ENCODE results near the gene PHLPP1. TPM values are rescaled to one million over a fixed set of nuclear protein-coding genes. Genes with fewer than 3 reads are reported as not detected.

PHLPP1 gene
- total and polyA plus RNA-seq, 2 experiments from 2014 or later: 15.7 to 73.6 TPM

DNA sequence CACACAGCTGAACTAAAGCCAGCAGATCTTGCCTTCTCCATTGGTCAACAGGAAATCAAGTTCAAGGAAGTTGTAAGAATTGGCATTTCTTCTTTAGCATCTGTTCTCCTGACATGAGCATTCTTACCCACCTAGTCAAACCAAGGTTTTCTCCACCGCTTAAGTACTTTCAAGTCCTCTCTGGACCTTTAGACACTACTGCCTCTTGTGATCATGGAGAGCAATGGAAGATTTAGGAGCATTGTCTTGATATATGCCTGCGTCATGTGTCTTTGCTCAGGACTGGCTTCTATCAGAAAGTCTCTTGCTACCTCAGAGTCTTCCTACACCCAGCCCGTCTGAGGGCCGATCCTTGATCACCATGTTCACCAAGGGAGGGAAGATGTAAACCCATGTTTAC is 262.2 kb downstream of the PHLPP1 start:
- no peaks in the 10 kb centered on the region for H3K27me3 ChIP-seq (ENCODE audit: insufficient read depth)
- H3K27me3 Mint-ChIP-seq (ENCODE audit: insufficient read depth, low read depth, poor library complexity): peaks cover 12% of the 10 kb centered on the region
- no peak for ATAC-seq
- no peak overlapping the region for H3K27ac ChIP-seq (ENCODE audit: low read depth)
- no peak for TF ChIP-seq JUNB (IDR thresholded peaks at IDR 0.05; ENCODE audit: unreplicated experiment)
- TF ChIP-seq, protein P1, sequence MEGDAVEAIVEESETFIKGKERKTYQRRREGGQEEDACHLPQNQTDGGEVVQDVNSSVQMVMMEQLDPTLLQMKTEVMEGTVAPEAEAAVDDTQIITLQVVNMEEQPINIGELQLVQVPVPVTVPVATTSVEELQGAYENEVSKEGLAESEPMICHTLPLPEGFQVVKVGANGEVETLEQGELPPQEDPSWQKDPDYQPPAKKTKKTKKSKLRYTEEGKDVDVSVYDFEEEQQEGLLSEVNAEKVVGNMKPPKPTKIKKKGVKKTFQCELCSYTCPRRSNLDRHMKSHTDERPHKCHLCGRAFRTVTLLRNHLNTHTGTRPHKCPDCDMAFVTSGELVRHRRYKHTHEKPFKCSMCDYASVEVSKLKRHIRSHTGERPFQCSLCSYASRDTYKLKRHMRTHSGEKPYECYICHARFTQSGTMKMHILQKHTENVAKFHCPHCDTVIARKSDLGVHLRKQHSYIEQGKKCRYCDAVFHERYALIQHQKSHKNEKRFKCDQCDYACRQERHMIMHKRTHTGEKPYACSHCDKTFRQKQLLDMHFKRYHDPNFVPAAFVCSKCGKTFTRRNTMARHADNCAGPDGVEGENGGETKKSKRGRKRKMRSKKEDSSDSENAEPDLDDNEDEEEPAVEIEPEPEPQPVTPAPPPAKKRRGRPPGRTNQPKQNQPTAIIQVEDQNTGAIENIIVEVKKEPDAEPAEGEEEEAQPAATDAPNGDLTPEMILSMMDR (conservative IDR thresholded peaks at IDR 0.05; ENCODE audit: low read depth in 2 of 2): no peak
- no peak for TF ChIP-seq EZH2phosphoT487 (IDR thresholded peaks at IDR 0.05; ENCODE audit: unreplicated experiment)
- no peak for TF ChIP-seq ZNF331 (CRISPR knock-in tag; IDR thresholded peaks at IDR 0.05; ENCODE audit: low read depth)
- no peak for TF ChIP-seq EZH2 (IDR thresholded peaks at IDR 0.05; ENCODE audit: low read depth, unreplicated experiment)
- no peak for TF ChIP-seq POLR2AphosphoS5 (IDR thresholded peaks at IDR 0.05; ENCODE audit: low read depth)
- TF ChIP-seq, protein P2, sequence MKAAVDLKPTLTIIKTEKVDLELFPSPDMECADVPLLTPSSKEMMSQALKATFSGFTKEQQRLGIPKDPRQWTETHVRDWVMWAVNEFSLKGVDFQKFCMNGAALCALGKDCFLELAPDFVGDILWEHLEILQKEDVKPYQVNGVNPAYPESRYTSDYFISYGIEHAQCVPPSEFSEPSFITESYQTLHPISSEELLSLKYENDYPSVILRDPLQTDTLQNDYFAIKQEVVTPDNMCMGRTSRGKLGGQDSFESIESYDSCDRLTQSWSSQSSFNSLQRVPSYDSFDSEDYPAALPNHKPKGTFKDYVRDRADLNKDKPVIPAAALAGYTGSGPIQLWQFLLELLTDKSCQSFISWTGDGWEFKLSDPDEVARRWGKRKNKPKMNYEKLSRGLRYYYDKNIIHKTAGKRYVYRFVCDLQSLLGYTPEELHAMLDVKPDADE (IDR thresholded peaks at IDR 0.05): no peak
- TF ChIP-seq STAT1 (IDR thresholded peaks at IDR 0.05; ENCODE audit: unreplicated experiment): no peak
- no peak for TF ChIP-seq CREB1 (CRISPR knock-in tag; IDR thresholded peaks at IDR 0.05; ENCODE audit: low read depth)
- TF ChIP-seq ZNF114 (CRISPR knock-in tag; IDR thresholded peaks at IDR 0.05): no peak
- TF ChIP-seq, protein P3, sequence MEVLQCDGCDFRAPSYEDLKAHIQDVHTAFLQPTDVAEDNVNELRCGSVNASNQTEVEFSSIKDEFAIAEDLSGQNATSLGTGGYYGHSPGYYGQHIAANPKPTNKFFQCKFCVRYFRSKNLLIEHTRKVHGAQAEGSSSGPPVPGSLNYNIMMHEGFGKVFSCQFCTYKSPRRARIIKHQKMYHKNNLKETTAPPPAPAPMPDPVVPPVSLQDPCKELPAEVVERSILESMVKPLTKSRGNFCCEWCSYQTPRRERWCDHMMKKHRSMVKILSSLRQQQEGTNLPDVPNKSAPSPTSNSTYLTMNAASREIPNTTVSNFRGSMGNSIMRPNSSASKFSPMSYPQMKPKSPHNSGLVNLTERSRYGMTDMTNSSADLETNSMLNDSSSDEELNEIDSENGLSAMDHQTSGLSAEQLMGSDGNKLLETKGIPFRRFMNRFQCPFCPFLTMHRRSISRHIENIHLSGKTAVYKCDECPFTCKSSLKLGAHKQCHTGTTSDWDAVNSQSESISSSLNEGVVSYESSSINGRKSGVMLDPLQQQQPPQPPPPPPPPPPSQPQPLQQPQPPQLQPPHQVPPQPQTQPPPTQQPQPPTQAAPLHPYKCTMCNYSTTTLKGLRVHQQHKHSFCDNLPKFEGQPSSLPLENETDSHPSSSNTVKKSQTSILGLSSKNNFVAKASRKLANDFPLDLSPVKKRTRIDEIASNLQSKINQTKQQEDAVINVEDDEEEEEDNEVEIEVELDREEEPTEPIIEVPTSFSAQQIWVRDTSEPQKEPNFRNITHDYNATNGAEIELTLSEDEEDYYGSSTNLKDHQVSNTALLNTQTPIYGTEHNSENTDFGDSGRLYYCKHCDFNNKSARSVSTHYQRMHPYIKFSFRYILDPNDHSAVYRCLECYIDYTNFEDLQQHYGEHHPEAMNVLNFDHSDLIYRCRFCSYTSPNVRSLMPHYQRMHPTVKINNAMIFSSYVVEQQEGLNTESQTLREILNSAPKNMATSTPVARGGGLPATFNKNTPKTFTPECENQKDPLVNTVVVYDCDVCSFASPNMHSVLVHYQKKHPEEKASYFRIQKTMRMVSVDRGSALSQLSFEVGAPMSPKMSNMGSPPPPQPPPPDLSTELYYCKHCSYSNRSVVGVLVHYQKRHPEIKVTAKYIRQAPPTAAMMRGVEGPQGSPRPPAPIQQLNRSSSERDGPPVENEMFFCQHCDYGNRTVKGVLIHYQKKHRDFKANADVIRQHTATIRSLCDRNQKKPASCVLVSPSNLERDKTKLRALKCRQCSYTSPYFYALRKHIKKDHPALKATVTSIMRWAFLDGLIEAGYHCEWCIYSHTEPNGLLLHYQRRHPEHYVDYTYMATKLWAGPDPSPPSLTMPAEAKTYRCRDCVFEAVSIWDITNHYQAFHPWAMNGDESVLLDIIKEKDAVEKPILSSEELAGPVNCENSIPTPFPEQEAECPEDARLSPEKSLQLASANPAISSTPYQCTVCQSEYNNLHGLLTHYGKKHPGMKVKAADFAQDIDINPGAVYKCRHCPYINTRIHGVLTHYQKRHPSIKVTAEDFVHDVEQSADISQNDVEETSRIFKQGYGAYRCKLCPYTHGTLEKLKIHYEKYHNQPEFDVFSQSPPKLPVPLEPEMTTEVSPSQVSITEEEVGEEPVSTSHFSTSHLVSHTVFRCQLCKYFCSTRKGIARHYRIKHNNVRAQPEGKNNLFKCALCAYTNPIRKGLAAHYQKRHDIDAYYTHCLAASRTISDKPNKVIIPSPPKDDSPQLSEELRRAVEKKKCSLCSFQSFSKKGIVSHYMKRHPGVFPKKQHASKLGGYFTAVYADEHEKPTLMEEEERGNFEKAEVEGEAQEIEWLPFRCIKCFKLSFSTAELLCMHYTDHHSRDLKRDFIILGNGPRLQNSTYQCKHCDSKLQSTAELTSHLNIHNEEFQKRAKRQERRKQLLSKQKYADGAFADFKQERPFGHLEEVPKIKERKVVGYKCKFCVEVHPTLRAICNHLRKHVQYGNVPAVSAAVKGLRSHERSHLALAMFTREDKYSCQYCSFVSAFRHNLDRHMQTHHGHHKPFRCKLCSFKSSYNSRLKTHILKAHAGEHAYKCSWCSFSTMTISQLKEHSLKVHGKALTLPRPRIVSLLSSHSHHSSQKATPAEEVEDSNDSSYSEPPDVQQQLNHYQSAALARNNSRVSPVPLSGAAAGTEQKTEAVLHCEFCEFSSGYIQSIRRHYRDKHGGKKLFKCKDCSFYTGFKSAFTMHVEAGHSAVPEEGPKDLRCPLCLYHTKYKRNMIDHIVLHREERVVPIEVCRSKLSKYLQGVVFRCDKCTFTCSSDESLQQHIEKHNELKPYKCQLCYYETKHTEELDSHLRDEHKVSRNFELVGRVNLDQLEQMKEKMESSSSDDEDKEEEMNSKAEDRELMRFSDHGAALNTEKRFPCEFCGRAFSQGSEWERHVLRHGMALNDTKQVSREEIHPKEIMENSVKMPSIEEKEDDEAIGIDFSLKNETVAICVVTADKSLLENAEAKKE (CRISPR knock-in tag; IDR thresholded peaks at IDR 0.05): no peak
- TF ChIP-seq, protein P4, sequence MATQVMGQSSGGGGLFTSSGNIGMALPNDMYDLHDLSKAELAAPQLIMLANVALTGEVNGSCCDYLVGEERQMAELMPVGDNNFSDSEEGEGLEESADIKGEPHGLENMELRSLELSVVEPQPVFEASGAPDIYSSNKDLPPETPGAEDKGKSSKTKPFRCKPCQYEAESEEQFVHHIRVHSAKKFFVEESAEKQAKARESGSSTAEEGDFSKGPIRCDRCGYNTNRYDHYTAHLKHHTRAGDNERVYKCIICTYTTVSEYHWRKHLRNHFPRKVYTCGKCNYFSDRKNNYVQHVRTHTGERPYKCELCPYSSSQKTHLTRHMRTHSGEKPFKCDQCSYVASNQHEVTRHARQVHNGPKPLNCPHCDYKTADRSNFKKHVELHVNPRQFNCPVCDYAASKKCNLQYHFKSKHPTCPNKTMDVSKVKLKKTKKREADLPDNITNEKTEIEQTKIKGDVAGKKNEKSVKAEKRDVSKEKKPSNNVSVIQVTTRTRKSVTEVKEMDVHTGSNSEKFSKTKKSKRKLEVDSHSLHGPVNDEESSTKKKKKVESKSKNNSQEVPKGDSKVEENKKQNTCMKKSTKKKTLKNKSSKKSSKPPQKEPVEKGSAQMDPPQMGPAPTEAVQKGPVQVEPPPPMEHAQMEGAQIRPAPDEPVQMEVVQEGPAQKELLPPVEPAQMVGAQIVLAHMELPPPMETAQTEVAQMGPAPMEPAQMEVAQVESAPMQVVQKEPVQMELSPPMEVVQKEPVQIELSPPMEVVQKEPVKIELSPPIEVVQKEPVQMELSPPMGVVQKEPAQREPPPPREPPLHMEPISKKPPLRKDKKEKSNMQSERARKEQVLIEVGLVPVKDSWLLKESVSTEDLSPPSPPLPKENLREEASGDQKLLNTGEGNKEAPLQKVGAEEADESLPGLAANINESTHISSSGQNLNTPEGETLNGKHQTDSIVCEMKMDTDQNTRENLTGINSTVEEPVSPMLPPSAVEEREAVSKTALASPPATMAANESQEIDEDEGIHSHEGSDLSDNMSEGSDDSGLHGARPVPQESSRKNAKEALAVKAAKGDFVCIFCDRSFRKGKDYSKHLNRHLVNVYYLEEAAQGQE (IDR thresholded peaks at IDR 0.05; ENCODE audit: unreplicated experiment): no peak
- no peak for TF ChIP-seq NANOG (IDR thresholded peaks at IDR 0.05; ENCODE audit: borderline replicate concordance)
- 0 out of 2 replicates have a peak, but pooled peaks cover 2% of the 10 kb centered on the region for H3K4me1 ChIP-seq (ENCODE audit: insufficient read depth)
- peaks cover 22% of the 10 kb centered on the region for H3K36me3 ChIP-seq (ENCODE audit: insufficient read depth)
- no peak overlapping the region for H2AFZ ChIP-seq
- no peak overlapping the region for H3K4me2 ChIP-seq
- H4K20me1 ChIP-seq (replicated peaks; ENCODE audit: insufficient read depth): peaks cover 7% of the 10 kb centered on the region; the same call in 1 of the 2 replicates
- H3K9me3 Mint-ChIP-seq: no peaks in the 10 kb centered on the region
- H3K79me2 ChIP-seq (replicated peaks; ENCODE audit: insufficient read depth): peaks cover 9% of the 10 kb centered on the region
- H3K27ac Mint-ChIP-seq: no peak overlapping the region
- no peak overlapping the region for H3K4me3 ChIP-seq
- H3K4me1 Mint-ChIP-seq: peaks cover 25% of the 10 kb centered on the region
- H3K36me3 Mint-ChIP-seq (ENCODE audit: low read depth): peaks cover 69% of the 10 kb centered on the region
- H3F3A ChIP-seq (replicated peaks; ENCODE audit: low read depth): 0 out of 2 replicates have a peak, but pooled peaks cover 4% of the 10 kb centered on the region
- no peak for DNase-seq (ENCODE audit: low spot score)
- H3K9me2 ChIP-seq (ENCODE audit: insufficient read depth): no peaks in the 10 kb centered on the region
- H3K4me3 Mint-ChIP-seq: no peak overlapping the region
